Caco-2 (cell line): Measurements from ENCODE around the gene DNAAF5. TPM values are rescaled to one million over a fixed set of nuclear protein-coding genes. Genes with fewer than 3 reads are reported as not detected.

ENCODE experiments used
- BruUV-seq: library from RNA; stranded (reverse); fragments of 400-500 nt; replicated peaks from 2 replicates; lab custom pipeline; 2021; lab: Mats Ljungman, UMichigan
- CTCF ChIA-PET: fragments of 300-600 bp; sonication (Branson Sonifier 250); formaldehyde crosslinking; loops from one replicate; lab custom pipeline; 2022; ENCODE audit warnings: antibody characterized with exemption; lab: Charles Lee
- POLR2A ChIA-PET: fragments of 300-600 bp; sonication (Branson Sonifier 250); formaldehyde crosslinking; loops from one replicate; lab custom pipeline; 2022; ENCODE audit warnings: antibody characterized with exemption; lab: Charles Lee
- DNase-seq, 2 experiments: peaks; one replicate each; pipeline versions ENCODE4 v3.0.0 to v3.0.0-alpha.2; 2020 to 2022
- H3K27me3 ChIP-seq: replicated peaks from 2 replicates; pipeline ENCODE4 v1.6.0; 2011; ENCODE audit warnings: low read length; ENCODE audit not compliant: control insufficient read depth, insufficient read depth
- H3K36me3 ChIP-seq: 2 replicates; pipeline ENCODE4 v1.5.1; 2011; ENCODE audit warnings: low read length; ENCODE audit not compliant: control insufficient read depth, insufficient read depth
- H3K4me1 ChIP-seq: fragments of 250-450 bp; sonication (Bioruptor Pico); 2 replicates; pipeline ENCODE4 v1.5.1; 2020; ENCODE audit warnings: mild to moderate bottlenecking
- H3K4me3 ChIP-seq: 2 replicates; pipeline ENCODE4 v1.5.1; 2011; ENCODE audit warnings: low read depth, mild to moderate bottlenecking, control low read depth, low read length
- H3K9me3 ChIP-seq: fragments of 250-450 bp; sonication (Bioruptor Pico); 2 replicates; pipeline ENCODE4 v1.5.1; 2020; ENCODE audit warnings: mild to moderate bottlenecking, moderate library complexity
- H3K27ac Mint-ChIP-seq: one replicate; pipeline ENCODE4 v1.8.0; 2022; ENCODE audit warnings: mixed read lengths; ENCODE audit not compliant: unreplicated experiment
- H3K27me3 Mint-ChIP-seq: one replicate; pipeline ENCODE4 v1.8.0; 2022; ENCODE audit warnings: mixed read lengths; ENCODE audit not compliant: insufficient read depth, unreplicated experiment
- H3K36me3 Mint-ChIP-seq: one replicate; pipeline ENCODE4 v1.8.0; 2022; ENCODE audit warnings: mild to moderate bottlenecking, mixed read lengths; ENCODE audit not compliant: insufficient read depth, unreplicated experiment
- H3K4me1 Mint-ChIP-seq: one replicate; pipeline ENCODE4 v1.8.0; 2022; ENCODE audit warnings: low read depth, mixed read lengths; ENCODE audit not compliant: unreplicated experiment
- H3K4me3 Mint-ChIP-seq: one replicate; pipeline ENCODE4 v1.8.0; 2022; ENCODE audit warnings: mild to moderate bottlenecking, moderate library complexity, mixed read lengths; ENCODE audit not compliant: unreplicated experiment
- H3K9me3 Mint-ChIP-seq: one replicate; pipeline ENCODE4 v1.8.0; 2022; ENCODE audit warnings: mixed read lengths; ENCODE audit not compliant: unreplicated experiment
- intact Hi-C: fragments of 100-400 bp; cut with micrococcal nuclease; formaldehyde crosslinking; loops from one replicate; pipeline ENCODE4 v1.10.0; 2022; ENCODE audit not compliant: unreplicated experiment
- total RNA-seq: library from RNA; stranded (reverse); gene quantifications from 2 replicates; pipeline ENCODE4 v1.2.3, GENCODE V29; 2022
- TF ChIP-seq, protein P1 (sequence below), 2 experiments: fragments of 200-600 bp in 1 of 2; IDR thresholded peaks; 1 replicate in 1 of 2; 2 replicates in 1 of 2; pipeline versions ENCODE4 v1.5.1 to v1.8.0; 2011 to 2022; ENCODE audit warnings: antibody characterized with exemption in 1 of 2, control low read depth in 1 of 2, inconsistent platforms in 1 of 2, low read depth in 1 of 2, low read length in 1 of 2, mild to moderate bottlenecking in 1 of 2, moderate library complexity in 1 of 2; ENCODE audit not compliant: insufficient read depth in 1 of 2, severe bottlenecking in 1 of 2, unreplicated experiment in 1 of 2

Gene DNAAF5
- total RNA-seq, 1 experiment from 2014 or later: 51.4 TPM

DNA sequence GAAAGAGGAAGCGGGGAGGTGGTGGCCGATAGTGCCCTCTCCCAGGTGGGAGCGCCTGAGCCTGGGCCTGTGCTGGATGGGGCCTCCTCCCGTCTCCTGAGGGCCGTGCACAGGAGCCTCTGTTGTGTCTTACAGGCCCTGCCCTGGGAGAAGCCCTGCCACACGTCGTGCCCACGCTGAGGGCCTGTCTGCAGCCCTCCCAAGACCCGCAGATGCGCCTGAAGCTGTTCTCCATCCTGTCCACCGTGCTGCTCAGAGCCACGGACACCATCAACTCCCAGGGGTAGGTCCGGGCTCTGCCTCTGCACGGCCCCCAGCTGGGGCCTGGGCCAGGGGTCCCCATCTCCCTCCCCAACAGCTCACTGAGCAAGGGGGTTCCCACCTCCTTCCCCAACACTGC, 43.8 kb downstream of the DNAAF5 start:
- H3K27ac Mint-ChIP-seq: peak overlapping the region; percentile 63
- no peak overlapping the region for H3K4me3 ChIP-seq
- H3K36me3 Mint-ChIP-seq: peaks cover 67% of the 10 kb centered on the region
- peaks cover 24% of the 10 kb centered on the region for H3K4me1 ChIP-seq
- ChIA-PET CTCF (interaction anchor here (1.0 kb wide), 1 partner anchor 449 kb away, joined by 3 read pairs; no protein-coding TSS in a partner anchor), POLR2A (no interaction called here)
- intact Hi-C loops: no loop called here
- H3K4me1 Mint-ChIP-seq: peaks cover 7% of the 10 kb centered on the region
- H3K27me3 Mint-ChIP-seq: no peaks in the 10 kb centered on the region
- H3K9me3 Mint-ChIP-seq: no peaks in the 10 kb centered on the region
- no peak for DNase-seq
- H3K4me3 Mint-ChIP-seq: no peak overlapping the region
- peaks cover 4% of the 10 kb centered on the region for H3K36me3 ChIP-seq
- no peaks in the 10 kb centered on the region for H3K27me3 ChIP-seq
- no TSS peak for BruUV-seq
- TF ChIP-seq, protein P1, sequence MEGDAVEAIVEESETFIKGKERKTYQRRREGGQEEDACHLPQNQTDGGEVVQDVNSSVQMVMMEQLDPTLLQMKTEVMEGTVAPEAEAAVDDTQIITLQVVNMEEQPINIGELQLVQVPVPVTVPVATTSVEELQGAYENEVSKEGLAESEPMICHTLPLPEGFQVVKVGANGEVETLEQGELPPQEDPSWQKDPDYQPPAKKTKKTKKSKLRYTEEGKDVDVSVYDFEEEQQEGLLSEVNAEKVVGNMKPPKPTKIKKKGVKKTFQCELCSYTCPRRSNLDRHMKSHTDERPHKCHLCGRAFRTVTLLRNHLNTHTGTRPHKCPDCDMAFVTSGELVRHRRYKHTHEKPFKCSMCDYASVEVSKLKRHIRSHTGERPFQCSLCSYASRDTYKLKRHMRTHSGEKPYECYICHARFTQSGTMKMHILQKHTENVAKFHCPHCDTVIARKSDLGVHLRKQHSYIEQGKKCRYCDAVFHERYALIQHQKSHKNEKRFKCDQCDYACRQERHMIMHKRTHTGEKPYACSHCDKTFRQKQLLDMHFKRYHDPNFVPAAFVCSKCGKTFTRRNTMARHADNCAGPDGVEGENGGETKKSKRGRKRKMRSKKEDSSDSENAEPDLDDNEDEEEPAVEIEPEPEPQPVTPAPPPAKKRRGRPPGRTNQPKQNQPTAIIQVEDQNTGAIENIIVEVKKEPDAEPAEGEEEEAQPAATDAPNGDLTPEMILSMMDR (IDR thresholded peaks at IDR 0.05; ENCODE audit: insufficient read depth in 1 of 2, low read depth in 1 of 2, low read length in 1 of 2, severe bottlenecking in 1 of 2, unreplicated experiment in 1 of 2): no peak
- H3K9me3 ChIP-seq: no peaks in the 10 kb centered on the region

DNA sequence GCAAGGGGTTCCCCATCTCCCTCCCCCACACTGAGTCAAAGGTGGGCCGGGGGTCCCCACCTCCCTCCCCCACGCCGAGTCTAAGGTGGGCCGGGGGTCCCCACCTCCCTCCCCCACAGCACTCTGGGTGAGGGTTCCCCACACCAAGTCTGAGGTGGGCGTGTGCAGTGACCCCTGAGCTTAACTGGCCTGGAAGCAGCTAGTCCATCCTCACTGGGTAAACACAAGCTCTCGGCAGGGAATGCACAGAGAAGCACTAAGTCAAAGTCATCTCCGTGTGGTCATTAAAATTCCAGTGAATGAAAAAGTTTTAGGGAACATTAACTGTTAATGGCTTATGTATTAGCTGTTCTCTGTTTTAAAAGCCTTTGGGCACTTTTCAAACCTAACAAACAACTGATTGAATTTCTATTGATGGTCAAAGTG, 44.3 kb downstream of the DNAAF5 start:
- Mint-ChIP-seq H3K36me3 (peaks cover 67% of the 10 kb centered on the region), H3K4me1 (peaks cover 7% of the 10 kb centered on the region), H3K4me3 (no peak overlapping the region), H3K9me3 (no peaks in the 10 kb centered on the region), H3K27me3 (no peaks in the 10 kb centered on the region), H3K27ac (peak overlapping the region; percentile 63)
- Histone ChIP-seq H3K4me1 (peaks cover 24% of the 10 kb centered on the region), H3K9me3 (no peaks in the 10 kb centered on the region), H3K4me3 (no peak overlapping the region), H3K27me3 (no peaks in the 10 kb centered on the region), H3K36me3 (peaks cover 2% of the 10 kb centered on the region)
- DNase-seq: peak in 1 of 2 experiments; percentile 22
- POLR2A ChIA-PET: no interaction called here
- intact Hi-C loops: no loop called here
- TF ChIP-seq, protein P1 (IDR thresholded peaks at IDR 0.05; ENCODE audit: insufficient read depth in 1 of 2, low read depth in 1 of 2, low read length in 1 of 2, severe bottlenecking in 1 of 2, unreplicated experiment in 1 of 2): no peak
- no TSS peak for BruUV-seq
- CTCF ChIA-PET: interaction anchor here (0.5 to 1.0 kb wide), 4 partner anchors 37 to 469 kb away, joined by 3 to 10 read pairs (median 4); no protein-coding TSS in a partner anchor

DNA sequence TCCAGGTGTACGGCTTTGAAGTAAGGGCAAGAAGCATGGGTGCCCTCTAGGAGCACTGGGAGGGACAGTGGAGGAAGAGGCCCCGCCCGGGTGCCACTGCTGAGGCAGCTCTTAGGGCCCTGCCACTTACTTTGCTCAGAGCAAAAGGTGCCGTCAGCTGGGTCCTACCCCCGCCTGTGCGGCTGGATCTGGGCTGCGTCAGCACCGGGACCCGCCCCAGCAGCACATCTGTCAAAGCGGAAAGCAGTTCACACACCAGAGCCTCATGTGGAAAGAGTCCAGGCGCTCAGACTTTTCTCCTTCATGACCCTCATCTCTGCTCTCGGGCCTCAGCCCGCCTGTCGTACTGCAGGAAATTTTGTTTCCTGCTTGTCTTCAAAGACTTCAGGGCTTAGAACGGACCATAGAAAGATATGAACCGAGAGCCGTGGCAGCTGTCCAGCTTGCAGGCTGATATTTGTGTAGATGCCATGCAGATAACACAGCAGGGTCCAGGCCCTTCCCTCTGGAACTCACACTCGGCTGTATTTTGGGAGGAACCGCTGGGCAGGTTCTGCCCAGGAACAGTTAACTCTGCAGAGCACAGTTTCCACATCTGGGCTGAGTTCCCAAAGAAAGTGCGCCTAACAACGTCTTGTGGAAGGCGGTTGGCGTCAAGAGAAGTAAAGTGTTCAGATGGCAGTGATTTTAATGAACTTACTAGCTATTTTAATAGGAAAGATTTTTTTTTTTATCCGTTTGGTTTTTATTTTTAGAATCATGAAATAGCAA, 44.9 kb downstream of the DNAAF5 start:
- peaks cover 24% of the 10 kb centered on the region for H3K4me1 ChIP-seq
- ChIA-PET POLR2A (no interaction called here), CTCF (interaction anchor here (0.5 to 1.0 kb wide), 4 partner anchors 36 to 470 kb away, joined by 3 to 10 read pairs (median 4); no protein-coding TSS in a partner anchor)
- Mint-ChIP-seq H3K27me3 (no peaks in the 10 kb centered on the region), H3K4me3 (no peak overlapping the region), H3K27ac (peak overlapping the region; percentile 63), H3K9me3 (no peaks in the 10 kb centered on the region), H3K36me3 (peaks cover 68% of the 10 kb centered on the region), H3K4me1 (peaks cover 7% of the 10 kb centered on the region)
- no peak overlapping the region for H3K4me3 ChIP-seq
- BruUV-seq: no TSS peak
- H3K9me3 ChIP-seq: no peaks in the 10 kb centered on the region
- peaks cover 2% of the 10 kb centered on the region for H3K36me3 ChIP-seq
- H3K27me3 ChIP-seq: no peaks in the 10 kb centered on the region
- DNase-seq: peak; percentile 41 to 59
- intact Hi-C loops: no loop called here
- TF ChIP-seq, protein P1 (IDR thresholded peaks at IDR 0.05; ENCODE audit: insufficient read depth in 1 of 2, low read depth in 1 of 2, low read length in 1 of 2, severe bottlenecking in 1 of 2, unreplicated experiment in 1 of 2): no peak
